B cell (primary cell): ENCODE measurements around the gene KCNA4.

Source experiments
- CTCF ChIP-seq: fragments of 200-600 bp; IDR thresholded peaks from one replicate; pipeline ENCODE4 v1.8.0; 2022; ENCODE audit warnings: antibody characterized with exemption, mild to moderate bottlenecking
- EZH2 ChIP-seq: IDR thresholded peaks from 2 replicates; pipeline ENCODE4 v1.6.1; 2012; ENCODE audit warnings: borderline replicate concordance, low read depth, mild to moderate bottlenecking, moderate library complexity, low read length; ENCODE audit not compliant: insufficient read depth, poor library complexity, severe bottlenecking

GRCh38 chr11:30015725-30016412, 961 bp downstream of the KCNA4 start:
- TF ChIP-seq CTCF (no peak), EZH2 (no peak)
